ENCODE measurements around the gene ABHD17B. TPM values are rescaled to one million over a fixed set of nuclear protein-coding genes. Genes with fewer than 3 reads are reported as not detected.
"Not testable (repeated sequence)": the region's sequence is repeated elsewhere in the genome, so short reads cannot be mapped to it uniquely, and the experiment has no call there.

Gene ABHD17B
- total RNA-seq, result 24.5 TPM

- DNase-seq, result peak; percentile 100
These were observed at the start of gene ABHD17B, which contains the start of gene C9orf85 for GRCh38 chr9:71911061-71911907. TSS of gene ABHD17B (minus strand) at chr9:71911193. CDS start at chr9:71875080, 36,113 bp downstream. TSS of gene C9orf85 (plus strand) at chr9:71911639. CDS start at chr9:71911735, 96 bp downstream.

- no peak for DNase-seq
These were observed 44.4 kb upstream of the ABHD17B start for GRCh38 chr9:71955300-71955915.

GRCh38 chr9:71954652-71955051 is 43.7 kb upstream of the ABHD17B start:
- DNase-seq, result not testable (repeated sequence)

DNA sequence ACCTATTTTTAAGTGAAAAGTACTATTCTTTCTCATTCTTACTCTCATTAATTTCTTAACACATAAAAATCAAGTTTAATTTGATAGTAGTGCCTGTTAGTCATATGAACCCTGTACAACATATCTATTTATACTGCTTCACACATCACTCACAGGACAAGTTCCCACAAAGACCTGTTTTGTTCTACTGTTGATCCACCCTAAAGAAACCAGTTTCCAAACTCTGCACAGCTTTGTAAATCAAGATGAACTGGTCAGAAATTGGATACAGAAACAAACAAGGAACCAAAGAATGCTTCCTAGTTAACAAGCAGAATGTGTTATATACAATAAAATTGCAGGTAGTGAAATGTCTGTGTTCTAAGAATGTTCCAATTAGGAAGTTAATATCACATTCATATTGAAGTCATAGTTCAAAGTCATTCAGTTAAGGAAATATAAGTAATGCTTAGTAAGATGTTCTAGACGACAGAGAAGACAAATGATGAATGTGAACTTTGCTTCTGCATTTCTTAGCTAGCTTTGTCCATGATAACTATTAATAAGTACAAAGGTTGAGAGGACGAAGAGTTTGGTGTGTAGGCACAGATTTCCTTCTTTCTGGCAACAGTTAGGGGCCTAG is 33.9 kb upstream of the ABHD17B start:
- DNase-seq, result peak; percentile 7

DNA sequence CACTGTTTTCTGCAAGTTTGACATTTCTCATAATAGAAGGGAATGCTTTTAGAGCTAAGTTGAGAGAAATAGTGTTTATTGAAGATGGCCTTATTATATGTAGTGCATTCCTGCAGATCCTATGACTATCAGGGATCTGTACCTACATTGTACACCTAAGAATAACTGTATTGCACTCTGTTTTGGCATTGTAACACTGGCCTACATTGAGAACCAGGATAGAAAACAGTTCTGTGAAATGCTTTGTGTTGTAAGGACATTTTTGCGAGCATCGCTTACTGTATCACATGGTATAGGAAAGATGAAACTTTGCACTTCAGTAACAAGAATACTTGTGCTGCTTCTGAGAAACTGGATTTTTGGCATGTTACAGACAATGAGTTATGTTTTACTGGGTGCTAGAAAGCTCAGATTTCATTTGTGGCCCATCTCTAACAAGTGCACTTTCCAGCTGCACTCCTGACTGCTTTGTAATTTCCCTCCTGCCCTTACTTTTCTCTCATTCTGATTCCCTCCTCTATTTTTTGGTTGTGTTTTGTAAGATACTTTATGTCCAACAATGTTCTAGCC is 31.1 kb upstream of the ABHD17B start:
- no peak for DNase-seq

- DNase-seq, result no peak
These were observed 30.1 kb upstream of the ABHD17B start for GRCh38 chr9:71941060-71941568.

DNA sequence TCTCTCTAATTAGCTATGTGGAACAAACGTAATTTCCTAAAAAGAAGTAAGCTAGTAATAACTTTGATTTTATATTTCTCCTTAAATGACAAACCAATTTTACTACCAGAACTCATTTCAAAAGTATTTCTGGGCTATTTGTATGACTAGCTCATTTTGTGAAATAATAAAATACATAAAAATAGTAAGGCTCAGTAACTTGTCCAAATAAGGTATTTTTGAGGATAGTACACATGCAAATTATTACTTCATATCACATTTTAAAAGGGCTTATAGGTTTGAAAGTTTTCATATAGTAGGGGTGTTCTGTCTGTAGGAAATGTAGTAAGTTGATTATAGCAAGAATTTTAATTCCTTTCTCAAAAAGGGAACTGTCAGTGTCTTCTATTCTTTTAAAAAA is 26.9 kb upstream of the ABHD17B start:
- no peak for DNase-seq

GRCh38 chr9:71937070-71937625 is 26.2 kb upstream of the ABHD17B start:
- DNase-seq, result no peak

GRCh38 chr9:71936066-71936465 is 25.1 kb upstream of the ABHD17B start:
- DNase-seq, result no peak

DNA sequence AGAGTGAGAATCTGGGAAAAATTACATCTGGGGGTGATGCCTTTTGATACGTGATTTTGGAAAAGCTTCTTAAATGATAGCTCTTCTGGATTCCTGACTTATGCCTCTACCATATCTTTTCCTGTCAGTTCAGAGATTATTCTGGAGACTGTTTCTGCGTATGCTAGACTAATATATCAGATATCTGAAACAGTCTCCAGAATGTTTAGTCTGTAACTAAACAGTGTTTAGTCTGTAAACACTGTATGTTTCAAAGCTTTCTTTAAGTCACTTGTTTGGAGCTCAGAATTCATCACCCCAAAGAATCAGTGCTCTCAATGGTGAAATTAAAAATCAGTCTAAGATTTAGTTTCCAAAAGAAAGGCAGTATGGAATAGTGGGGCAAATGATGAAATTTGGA is 20.2 kb upstream of the ABHD17B start:
- DNase-seq, result no peak

GRCh38 chr9:71929791-71930440 is 18.9 kb upstream of the ABHD17B start:
- DNase-seq, result no peak

- no peak for DNase-seq
These were observed 18.2 kb upstream of the ABHD17B start for GRCh38 chr9:71929223-71929622.

GRCh38 chr9:71928806-71929205 is 17.8 kb upstream of the ABHD17B start:
- DNase-seq, result no peak

DNA sequence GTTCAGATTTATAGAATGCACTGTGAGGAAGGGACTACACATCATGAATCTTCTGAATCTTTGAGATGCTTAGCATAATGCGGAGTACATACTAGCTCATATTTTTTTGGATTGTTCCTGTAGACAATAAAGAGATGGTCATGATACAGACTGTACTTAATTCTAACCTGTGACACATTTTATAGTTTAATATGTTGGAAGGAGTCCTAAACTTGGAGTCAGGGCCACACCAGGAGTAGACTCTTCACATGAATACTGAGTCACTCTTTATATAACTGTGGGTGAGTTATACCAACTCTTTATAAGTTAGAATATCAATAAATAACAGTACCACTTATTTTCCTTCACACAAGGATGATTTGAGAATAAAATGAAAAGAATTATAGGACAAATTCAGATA is 17.4 kb upstream of the ABHD17B start:
- DNase-seq, result no peak

DNA sequence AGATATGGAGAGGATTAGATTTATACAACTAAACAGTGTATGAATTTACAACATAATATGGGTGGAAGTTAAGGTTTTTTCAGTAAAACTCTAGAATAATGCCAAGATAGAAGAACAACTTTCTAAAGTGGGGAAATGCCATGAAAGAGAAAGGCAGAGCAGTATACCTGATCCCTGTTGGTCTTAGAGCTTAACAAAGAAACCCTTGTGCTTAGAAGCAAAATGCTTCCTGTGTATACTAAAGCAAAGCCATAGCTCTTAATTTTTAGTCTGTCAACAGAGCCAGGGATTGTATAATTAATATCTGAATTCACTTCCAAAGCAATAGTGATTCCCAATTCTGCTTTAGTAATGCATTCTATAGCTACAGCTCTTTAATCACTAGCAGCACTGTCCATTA is 14.8 kb upstream of the ABHD17B start:
- DNase-seq, result no peak

GRCh38 chr9:71924576-71924975 is 13.6 kb upstream of the ABHD17B start:
- DNase-seq, result no peak

DNA sequence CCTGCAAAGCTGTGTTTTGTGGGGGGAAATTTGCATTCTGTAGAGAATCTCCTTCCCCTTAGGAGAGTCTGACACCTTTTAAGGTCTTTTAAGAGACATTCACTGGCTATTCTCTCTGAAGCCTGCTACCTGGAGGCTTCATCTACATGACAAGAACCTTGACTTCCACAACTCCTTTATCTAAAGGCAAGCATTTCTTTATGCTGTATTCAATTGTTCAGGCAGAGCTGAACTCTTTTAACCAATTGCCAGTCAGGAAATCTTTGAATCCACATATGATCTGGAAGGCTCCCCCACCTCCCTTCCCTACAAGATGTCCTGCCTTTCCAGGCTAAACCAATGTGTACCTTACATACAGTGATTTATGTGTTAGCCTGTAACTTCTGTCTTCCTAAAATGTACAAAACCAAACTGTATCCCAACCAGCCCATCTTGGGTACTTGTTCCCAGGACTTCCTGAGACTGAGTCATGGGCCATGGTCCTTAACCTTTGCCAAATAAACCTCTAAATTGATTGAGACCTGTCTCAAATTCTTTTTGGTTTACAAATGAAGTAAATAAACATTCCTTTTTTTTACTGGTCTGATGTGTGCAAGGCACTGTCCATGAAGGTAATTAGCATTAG is 10.3 kb upstream of the ABHD17B start:
- DNase-seq, result no peak

- no peak for DNase-seq
These were observed 9.6 kb upstream of the ABHD17B start for GRCh38 chr9:71920456-71921189.

- no peak for DNase-seq
These were observed 7.4 kb upstream of the ABHD17B start for GRCh38 chr9:71918419-71918818.

- DNase-seq, result no peak
These were observed 6.0 kb upstream of the ABHD17B start for GRCh38 chr9:71916834-71917534.

All from skin of body (tissue), 2 donors.